Left colon (tissue), 2 donors: ENCODE measurements around the gene ROBO1. TPM values are rescaled to one million over a fixed set of nuclear protein-coding genes. Genes with fewer than 3 reads are reported as not detected.

Source experiments
- ATAC-seq: fragments of 200-7000 bp; cut with Tn5 transposase; one replicate; pipeline ENCODE4 v1.9.1; 2020; ENCODE audit warnings: mild to moderate bottlenecking, moderate library complexity
- DNase-seq, 2 donors: peaks; one replicate each; pipeline ENCODE4 v3.0.0-alpha.2; 2020
- intact Hi-C, 2 donors: fragments of 100-400 bp; cut with DNase I in 1 of 2; cut with micrococcal nuclease in 1 of 2; formaldehyde crosslinking; loops; one replicate each; pipeline versions ENCODE4 v1.11.2 to v1.14.0; 2022; cut with DNase I, micrococcal nuclease
- total RNA-seq, 2 donors: library from RNA; stranded (reverse); fragmentation: NEBNext Ultra II Directional; extraction: Animal tissue kit (Norgen Biotek cat#: 25700); gene quantifications; one replicate each; pipeline ENCODE4 v1.2.1, GENCODE V29; 2021
- donor health status: DM: no; HTN: no; CAD: no.
- donor health status: DM: yes; HTN: yes; CAD: no.

The ROBO1 gene
- total RNA-seq, 2 donors from 2014 or later = 3.0 to 9.7 TPM

DNA sequence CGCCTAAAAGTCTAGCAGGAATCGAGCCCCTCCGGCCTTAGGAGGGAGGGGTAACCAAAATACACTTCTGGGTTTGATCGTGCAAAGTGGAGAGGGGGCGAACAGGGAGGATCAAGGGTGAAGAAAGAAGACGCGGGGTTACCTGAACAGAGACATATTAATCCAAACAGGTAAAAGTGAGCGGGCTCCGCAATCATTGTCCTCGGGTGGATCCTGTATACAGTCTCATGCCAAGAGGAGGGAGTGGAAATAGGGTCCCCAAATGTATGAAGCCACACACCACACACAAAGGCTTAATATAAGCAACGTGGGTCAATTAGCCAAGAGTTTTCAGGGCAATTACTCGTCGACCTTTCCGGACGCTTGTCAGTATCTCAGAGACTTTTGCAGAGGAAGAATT is 749.5 kb downstream of the ROBO1 start:
- no peak for ATAC-seq
- intact Hi-C loops = no loop called here
- DNase-seq = no peak

DNA sequence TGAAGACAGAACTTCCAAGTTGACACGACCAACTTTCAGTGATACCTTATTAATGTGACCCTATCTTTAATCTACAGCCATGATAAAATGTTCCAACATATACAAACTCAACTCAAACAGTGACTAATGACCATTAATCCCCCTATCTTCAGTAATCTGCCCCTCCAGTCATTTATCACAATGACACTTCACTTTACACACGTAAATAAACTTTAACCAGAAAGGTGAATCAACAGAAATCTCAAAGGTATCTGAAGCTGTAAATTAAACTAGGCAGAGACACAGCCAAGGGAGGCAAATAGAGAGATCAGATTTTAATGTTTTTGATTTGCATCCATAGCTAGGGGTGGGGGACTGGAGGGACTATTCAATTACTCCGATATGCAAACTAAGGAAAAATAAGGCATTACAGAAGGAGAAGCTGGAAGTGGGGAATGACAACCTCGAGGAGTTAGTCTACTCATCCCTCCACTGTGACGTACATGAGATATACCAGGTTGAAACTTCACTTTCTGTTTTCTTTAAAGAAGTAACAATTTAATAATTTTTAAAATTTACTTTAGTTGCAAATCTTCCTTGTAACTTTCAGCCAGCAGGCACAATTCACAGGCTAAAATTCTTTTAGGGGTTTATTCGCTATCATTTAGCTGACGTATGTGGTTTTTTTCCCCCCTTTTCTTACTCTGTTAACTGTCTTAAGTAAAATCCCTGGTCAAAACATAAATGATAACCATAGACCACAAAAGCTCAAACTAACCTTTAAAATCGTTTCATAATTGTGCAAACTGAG is 751.0 kb downstream of the ROBO1 start:
- ATAC-seq (no peak), DNase-seq (no peak)
- intact Hi-C loops = no loop called here

DNA sequence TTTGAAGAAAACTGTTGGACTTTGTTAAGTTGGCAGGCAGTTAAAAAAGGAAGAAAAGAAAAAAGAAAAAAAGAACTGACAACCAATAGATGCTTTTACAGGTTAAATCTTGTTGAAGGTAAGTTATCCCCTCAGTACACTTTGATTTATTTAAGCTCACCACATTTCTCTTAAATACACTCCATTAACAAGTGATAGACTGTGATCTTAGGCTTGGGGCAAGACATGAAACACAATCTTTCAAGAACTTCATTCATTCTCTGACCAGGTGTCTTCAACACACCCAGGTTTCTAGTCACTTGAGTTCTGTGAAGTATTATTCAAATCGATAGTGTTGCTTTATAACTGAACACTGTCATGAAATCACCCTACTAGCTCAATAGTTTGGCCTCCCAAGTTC is 751.9 kb downstream of the ROBO1 start:
- ATAC-seq (no peak), DNase-seq (no peak)
- intact Hi-C loops = no loop called here

DNA sequence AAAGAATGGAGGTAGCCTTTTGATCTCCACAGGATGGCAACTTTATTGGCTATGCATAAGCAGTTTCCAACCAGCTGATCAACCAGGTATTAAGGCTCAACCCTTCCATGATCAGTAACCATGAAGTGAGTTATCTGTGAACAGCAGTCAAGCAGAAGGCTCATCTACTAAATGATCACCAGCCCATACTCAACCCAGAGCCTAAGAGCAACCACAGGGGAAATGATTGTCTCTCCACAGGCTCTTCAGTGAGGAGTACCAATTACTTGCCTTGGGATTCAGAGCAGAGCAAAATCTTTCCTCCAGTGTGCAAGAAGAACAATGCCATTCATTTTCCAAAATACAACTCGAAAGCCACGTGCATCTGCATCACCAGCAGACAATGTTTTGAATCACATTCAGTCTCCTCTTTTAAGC is 754.8 kb downstream of the ROBO1 start:
- no peak for DNase-seq
- ATAC-seq = no peak
- intact Hi-C loops = no loop called here

DNA sequence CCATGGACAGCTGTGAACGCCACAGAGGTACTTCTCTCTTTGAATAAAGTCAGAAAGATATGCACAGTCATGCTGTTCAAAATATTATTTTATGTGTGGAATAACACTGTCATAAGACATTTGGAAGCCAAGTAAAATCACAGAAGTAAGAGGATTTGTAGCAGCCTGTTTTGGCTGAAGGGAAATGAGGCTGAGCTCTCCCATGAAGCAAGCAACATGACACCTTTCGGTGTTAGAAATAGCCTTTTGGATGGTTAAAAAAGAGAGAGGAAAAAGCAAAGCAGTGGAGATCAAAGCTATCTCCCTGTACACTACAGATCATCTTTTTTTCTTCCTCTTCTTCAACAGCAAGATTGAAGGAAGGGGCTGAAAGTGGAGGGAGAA is 755.3 kb downstream of the ROBO1 start:
- intact Hi-C loops = no loop called here
- ATAC-seq = no peak

DNA sequence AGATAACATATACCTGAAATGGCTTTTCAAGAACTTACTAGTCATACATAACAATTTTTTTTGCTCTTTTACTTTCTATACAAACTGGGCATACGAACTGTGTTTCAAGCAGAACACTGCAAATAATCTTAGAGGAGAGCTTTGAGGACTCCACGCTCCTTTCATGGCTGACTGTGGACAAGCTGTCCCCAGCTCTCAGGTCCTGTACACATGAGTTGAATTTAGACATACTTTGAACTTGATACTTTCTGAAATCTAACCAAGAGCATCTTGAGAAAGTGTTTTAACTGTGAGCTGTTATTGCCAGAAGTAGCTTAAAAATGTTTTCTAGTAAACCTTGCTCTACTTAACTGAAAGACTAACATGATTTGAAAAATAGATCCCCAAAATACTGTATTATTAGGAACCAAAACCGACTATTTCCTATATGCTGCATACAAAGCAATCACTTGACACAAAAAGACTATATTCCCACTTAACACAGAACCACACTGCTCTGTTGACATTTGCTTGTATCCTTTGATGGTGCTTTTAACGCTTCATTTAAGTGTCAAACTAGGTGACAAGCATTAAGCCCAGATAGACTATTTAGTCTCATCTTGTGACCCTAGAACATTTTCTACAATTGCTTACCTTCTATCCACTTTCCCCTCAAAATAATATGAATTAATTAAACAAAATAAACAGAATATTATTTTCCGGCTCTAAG is 755.8 kb downstream of the ROBO1 start:
- ATAC-seq = no peak
- no peak for DNase-seq
- intact Hi-C loops = no loop called here

More for the DNA sequence above, 755.3 kb downstream of the ROBO1 start:
- DNase-seq = no peak

DNA sequence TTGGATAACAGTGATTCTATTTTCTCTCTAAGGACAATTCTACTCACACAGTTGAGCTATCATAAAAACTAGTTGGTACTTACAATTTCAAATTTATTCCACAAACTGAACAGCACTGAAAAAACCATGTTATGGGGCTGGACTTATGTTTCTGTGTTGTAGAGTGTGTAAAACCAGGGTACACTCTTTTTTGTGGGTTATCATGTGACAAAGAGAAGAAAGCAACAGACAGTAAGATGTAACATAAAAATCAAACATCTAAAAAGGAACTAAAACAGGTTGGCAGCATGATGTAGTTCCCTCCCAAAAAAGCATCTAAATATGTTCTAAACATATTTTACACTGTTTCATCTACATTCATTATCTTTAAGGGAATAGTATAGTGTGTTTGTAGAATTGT is 757.9 kb downstream of the ROBO1 start:
- no peak for ATAC-seq
- intact Hi-C loops = no loop called here
- no peak for DNase-seq

DNA sequence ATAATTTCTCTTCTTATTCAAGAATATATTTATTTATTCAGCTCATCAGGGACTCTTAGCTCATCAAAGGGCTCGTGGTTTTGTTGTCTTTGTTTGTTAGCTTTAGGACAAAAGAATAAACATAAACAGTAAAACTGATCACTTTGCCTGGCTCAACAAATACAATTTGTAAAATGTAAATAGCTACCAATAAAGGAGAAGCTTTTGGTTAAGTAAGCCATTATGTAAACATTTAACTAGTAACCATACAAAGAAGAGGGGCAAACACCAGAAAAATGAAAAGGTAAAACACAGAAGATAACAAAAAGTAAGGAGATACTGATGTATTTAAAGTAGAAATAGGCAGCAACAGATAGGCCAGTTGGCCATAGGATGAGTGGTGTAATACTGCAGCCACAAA is 761.7 kb downstream of the ROBO1 start:
- DNase-seq = no peak
- intact Hi-C loops = no loop called here
- ATAC-seq = no peak

DNA sequence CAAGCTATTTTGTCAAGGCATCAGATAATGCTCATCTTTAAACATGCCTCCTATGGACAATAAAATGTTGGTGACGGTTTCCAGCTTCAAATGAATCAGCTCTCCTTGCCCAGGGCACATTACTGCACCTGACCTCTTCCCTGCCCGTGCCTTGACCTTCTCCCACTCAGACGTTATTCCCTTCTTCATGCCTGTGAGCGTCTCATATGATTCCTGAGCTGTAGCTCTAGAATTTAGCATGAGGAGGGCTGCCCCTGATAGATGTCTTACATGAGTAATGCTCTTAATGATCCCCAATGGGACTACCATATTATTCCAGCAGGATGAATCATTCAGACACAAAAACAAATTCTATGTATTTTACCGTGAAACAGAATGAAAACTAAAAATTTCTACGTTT is 762.7 kb downstream of the ROBO1 start:
- ATAC-seq (no peak), DNase-seq (no peak)
- intact Hi-C loops = no loop called here

DNA sequence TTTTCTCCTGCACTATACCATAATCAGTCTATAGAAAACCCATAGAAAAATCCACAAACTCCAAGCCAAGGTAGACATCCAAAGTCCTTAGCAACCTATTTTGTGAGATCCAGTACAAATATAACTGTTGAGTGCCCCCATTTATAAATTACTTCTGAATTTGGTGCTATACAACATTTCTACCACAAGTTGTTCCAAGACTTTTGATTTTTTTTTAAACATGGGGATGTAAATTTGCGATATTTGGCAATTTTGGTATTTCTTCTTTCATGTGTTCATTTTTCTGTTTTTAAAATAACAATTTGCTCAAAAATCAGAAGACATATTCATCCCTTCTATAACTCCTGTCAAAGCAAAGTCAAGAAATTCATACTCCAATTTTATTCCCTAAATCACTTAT is 763.8 kb downstream of the ROBO1 start:
- intact Hi-C loops = no loop called here
- ATAC-seq (no peak), DNase-seq (no peak)

DNA sequence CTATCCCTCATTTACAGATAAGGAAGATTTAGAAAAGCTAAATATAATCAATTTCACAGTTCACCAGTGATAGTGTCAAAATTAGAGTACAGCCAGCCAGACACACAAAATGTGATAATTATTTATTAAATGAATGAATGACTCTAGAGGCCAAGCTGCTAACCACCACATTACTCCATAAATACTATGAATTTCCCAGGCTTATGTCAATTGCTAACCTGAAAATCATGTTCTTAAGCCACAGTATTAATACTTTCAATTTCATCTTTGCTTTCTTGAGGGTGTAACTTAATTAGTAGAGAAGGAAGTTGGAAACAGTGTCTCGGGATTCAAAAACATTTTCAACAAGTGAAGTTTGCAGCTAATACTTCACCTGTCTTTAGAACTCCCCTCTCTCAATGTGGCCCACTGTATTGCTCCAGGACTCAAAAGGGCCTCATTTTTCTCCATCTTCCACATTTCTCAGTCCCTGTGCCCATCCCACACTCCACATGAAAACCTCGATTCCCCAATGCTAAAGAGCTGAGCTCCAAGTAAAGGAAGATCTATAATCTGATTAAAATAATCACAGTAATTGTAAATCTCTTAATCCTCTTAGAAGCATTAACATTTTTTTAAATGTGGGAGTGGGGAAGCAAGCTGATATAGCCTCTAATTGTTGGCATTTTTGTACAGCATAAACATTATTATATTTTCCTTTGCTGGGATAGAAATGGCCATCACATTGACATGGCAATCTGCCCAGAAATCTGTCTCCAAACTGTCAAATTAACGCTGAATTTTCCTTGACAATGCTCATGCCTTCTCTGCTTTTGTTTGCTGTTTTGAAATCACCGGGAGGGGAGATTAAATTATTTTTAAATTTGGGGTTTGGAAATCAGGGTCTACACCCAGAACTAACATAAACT is 765.1 kb downstream of the ROBO1 start:
- no peak for DNase-seq
- intact Hi-C loops = no loop called here
- ATAC-seq = no peak

DNA sequence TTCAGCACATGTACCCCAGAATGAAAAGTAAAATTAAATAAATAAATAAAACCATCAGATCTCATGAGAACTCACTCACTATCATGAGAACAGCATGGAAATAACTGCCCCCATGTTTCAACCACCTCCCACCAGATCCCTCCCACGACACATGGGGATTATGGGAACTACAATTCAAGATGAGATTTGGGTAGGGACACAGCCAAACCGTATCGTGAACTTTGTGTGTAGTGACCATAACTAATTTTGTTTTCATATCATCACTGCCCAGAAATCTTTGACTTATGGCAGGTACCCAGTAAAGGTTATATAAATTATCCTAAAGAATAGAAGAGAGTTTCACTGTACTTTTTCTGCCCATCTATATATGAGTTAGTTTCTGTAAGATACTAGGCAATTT is 766.5 kb downstream of the ROBO1 start:
- DNase-seq (no peak), ATAC-seq (no peak)
- intact Hi-C loops = no loop called here

DNA sequence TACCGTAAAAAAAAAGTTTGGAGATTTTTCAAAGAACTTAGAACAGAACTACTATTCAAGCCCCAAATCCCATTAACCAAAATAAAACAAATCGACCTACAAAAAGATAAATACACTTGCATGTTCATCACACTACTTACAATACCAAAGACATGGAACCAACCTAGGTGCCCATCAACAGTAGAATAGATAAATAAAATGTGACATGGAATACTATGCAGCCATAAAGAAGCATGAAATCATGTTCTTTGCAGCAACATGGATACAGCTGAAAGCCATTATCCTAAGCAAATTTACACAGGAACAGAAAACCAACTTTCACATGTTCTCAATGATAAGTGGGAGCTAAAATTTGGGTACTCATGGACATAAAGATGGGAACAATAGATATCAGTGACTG is 768.7 kb downstream of the ROBO1 start:
- intact Hi-C loops = no loop called here
- ATAC-seq = no peak
- DNase-seq = no peak

DNA sequence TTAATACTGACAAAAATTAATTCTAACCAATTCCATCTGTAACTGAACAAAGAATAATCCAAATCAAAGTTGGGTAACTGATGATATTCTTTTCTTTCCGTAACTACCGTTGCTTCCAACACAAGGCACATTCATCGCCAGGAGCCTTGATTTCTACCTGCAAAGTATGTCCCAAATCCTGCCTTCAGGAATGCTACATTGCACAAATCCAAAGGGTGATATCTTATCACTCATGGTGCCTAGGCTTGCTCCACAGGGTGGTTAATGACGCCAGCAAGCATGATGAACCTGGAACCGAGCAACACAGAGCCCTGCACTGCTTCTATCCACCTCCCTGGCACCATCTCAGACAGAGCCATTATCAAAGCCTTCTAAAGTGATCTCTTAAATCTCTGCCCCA is 772.7 kb downstream of the ROBO1 start:
- DNase-seq (no peak), ATAC-seq (no peak)
- intact Hi-C loops = no loop called here

DNA sequence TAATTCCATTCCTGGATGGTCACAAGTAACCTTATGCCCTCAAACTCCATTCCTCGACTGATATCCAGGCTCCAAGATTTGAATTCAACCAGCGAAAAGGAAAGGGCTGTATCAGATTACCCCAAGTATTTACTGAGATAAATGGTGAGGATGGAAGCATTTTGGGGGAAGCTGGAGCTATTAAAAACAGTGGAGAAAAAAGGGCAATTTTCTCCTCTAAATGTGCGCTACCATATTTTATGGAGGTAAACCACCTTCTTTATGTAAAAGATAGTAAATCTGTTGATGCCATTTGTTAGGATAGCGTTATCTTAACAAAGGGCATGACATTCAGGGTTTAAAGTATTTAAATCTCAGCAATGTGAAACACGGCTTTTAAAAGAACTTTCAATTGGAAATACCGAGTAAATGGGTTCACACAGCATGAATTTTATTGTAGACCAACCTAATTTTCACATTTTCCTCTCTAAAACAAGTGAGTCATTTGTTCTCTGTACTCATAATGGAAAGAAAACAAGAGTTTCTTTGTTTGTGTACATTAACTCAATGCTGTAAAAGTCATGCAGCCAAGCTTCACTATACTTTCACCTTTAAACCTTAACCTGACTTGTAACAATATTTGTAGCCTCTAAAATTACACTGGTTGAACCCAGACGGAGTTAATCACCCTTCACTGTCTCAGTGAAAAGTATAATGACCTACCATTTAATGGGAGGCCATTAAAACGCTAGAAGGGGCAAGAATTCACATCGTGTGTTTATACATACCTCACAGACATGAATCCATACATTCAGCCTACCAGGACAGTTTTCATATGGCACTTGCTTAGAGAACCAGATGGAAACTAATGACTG is 773.4 kb downstream of the ROBO1 start:
- DNase-seq (no peak), ATAC-seq (peak; percentile 78)
- intact Hi-C loops = no loop called here

DNA sequence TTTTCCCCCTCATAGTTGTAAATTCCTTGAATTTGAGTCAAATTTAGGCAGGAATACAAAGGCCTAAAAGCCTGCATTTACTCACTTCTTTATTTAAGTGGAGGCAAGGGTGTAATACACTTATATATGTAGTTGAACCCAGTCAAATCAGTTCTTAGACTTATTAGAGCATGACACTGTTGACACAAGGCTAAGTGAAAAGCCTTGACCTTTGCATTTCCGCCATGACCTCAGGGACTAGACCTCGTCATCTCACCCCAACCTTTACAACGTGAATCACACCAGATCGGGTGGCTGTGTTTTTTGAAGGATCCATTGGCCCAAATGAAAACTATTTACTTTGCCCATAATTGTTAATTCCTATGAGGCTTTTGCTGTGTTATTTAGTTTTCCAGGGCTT is 774.4 kb downstream of the ROBO1 start:
- intact Hi-C loops = no loop called here
- ATAC-seq (no peak), DNase-seq (no peak)

DNA sequence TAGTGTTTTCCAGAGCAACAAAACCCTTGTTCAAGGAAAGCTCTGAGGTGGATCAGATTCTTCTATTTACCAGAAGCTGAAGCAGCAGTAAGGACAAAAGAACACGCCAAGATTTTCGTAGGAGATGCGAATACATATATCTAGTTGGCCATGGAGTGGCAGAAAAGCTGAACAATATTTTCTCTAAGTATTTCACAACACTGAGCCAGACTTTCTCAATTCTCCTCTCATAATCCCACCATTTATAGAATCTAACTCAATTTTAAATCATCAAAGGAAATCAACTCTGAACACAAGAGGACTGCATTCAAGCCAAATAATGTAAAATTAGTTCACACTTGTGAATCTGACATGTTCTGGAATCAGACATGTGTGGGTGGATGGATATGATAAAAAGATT is 775.0 kb downstream of the ROBO1 start:
- DNase-seq = no peak
- intact Hi-C loops = no loop called here

DNA sequence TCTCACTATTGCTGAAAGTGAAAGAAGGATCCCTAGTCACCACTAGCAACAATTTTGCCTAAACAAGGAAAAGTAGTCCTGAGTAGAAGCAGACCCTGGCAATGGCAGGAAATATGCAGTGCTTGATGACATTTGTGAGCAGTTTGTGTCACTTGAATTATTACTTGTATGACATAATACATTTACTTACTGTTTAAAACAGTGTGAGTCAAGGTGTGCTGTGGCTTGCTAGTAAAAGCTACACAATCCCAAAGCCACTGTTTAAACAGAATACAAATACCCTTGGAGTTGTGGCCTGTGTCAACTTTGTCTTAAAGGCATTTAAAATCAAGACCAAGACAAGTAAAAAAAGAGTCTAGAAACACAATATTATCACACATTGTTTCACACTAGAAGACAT is 775.4 kb downstream of the ROBO1 start:
- ATAC-seq (peak; percentile 56), DNase-seq (no peak)
- intact Hi-C loops = no loop called here

More for the DNA sequence above, 775.0 kb downstream of the ROBO1 start:
- ATAC-seq = no peak

DNA sequence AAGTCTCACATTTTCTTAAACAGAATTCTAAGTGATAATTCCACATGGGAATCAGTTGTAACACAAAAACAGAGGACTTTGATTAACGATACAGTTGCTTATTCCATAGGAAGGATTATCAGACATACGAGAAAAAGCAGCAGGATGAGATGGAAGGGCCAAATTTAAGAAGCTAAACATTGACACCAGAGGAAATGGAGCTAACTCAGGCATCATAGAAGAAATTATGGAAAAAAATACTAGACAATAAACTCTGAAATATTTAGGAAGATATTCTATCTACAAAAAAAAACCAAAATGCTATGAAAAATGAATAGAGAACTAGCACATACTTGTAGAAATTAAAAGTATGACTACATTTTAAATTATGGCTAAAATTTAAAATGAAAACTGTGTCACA is 776.1 kb downstream of the ROBO1 start:
- DNase-seq = no peak
- no peak for ATAC-seq
- intact Hi-C loops = no loop called here
